GM19452 (cell line): ENCODE data around the gene ARHGAP4.

Experiments used
- ATAC-seq: cut with Tn5 transposase; IDR thresholded peaks from one replicate; pipeline ENCODE4 v1.9.1; 2021; ENCODE audit not compliant: unreplicated experiment

The ARHGAP4 gene

GRCh38 chrX:153908219-153908860 is 17.7 kb downstream of the ARHGAP4 start:
- no peak for ATAC-seq

GRCh38 chrX:153907456-153907855 is 18.6 kb downstream of the ARHGAP4 start:
- no peak for ATAC-seq

GRCh38 chrX:153906126-153906917 is 19.7 kb downstream of the ARHGAP4 start:
- no peak for ATAC-seq

- no peak for ATAC-seq
These were observed 20.5 kb downstream of the ARHGAP4 start for GRCh38 chrX:153905481-153906095.

- no peak for ATAC-seq
These were observed 21.8 kb downstream of the ARHGAP4 start, which contains the start of gene AVPR2 for GRCh38 chrX:153903991-153904957. AVPR2 (plus strand) TSS chrX:153904673; CDS start chrX:153905146, 473 bp downstream.

GRCh38 chrX:153903238-153903980 is 22.7 kb downstream of the ARHGAP4 start:
- no peak for ATAC-seq

GRCh38 chrX:153902385-153902784 is 23.7 kb downstream of the ARHGAP4 start:
- no peak for ATAC-seq

GRCh38 chrX:153901753-153902140 is 24.3 kb downstream of the ARHGAP4 start:
- ATAC-seq, result no peak

GRCh38 chrX:153900831-153901752 is 25.0 kb downstream of the ARHGAP4 start:
- ATAC-seq, result peak; percentile 85

- no peak for ATAC-seq
These were observed 28.2 kb downstream of the ARHGAP4 start for GRCh38 chrX:153897899-153898298.

- no peak for ATAC-seq
These were observed 36.9 kb downstream of the ARHGAP4 start for GRCh38 chrX:153889123-153889522.

GRCh38 chrX:153888344-153888743 is 37.7 kb downstream of the ARHGAP4 start:
- no peak for ATAC-seq

- no peak for ATAC-seq
These were observed 38.7 kb downstream of the ARHGAP4 start for GRCh38 chrX:153887385-153887784.

- ATAC-seq, result no peak
These were observed 39.1 kb downstream of the ARHGAP4 start for GRCh38 chrX:153886915-153887314.

- ATAC-seq, result no peak
These were observed 39.8 kb downstream of the ARHGAP4 start, which contains the start of gene L1CAM for GRCh38 chrX:153885968-153886903. L1CAM (minus strand) TSS chrX:153886173; CDS start chrX:153875836, 10,337 bp downstream.

GRCh38 chrX:153885208-153885787 is 40.8 kb downstream of the ARHGAP4 start:
- no peak for ATAC-seq

- ATAC-seq, result no peak
These were observed 41.5 kb downstream of the ARHGAP4 start for GRCh38 chrX:153884590-153884989.
